Measurements from ENCODE around the gene KRT38. TPM values are rescaled to one million over a fixed set of nuclear protein-coding genes. Genes with fewer than 3 reads are reported as not detected.

Gene KRT38
- total RNA-seq, 1 donor from 2014 or later, result not detected

Other genes starting within 250 kb of the KRT38 start
- gene KRTAP9-2, start 214.3 kb downstream of the KRT38 start, total RNA-seq, result not detected in 2 replicates
- not detected in 2 replicates for gene KRTAP9-3, start 208.5 kb downstream of the KRT38 start, total RNA-seq
- gene KRTAP9-8, start 203.0 kb downstream of the KRT38 start, total RNA-seq, result not detected in 2 replicates
- gene KRTAP9-4, start 191.3 kb downstream of the KRT38 start, total RNA-seq, result not detected in 2 replicates
- not detected in 2 replicates for gene KRTAP9-9, start 185.6 kb downstream of the KRT38 start, total RNA-seq
- gene KRTAP9-6, start 175.6 kb downstream of the KRT38 start, total RNA-seq, result not detected in 2 replicates
- gene KRTAP9-7, start 165.3 kb downstream of the KRT38 start, total RNA-seq, result not detected in 2 replicates
- not detected in 2 replicates for gene KRTAP29-1, start 138.1 kb downstream of the KRT38 start, total RNA-seq
- gene KRTAP16-1, start 131.7 kb downstream of the KRT38 start, total RNA-seq, result not detected in 2 replicates
- not detected in 2 replicates for gene KRTAP17-1, start 125.3 kb downstream of the KRT38 start, total RNA-seq
- not detected in 2 replicates for gene KRT33A, start 90.2 kb downstream of the KRT38 start, total RNA-seq
- not detected in 2 replicates for gene KRT33B, start 71.2 kb downstream of the KRT38 start, total RNA-seq
- gene KRT34, start 58.7 kb downstream of the KRT38 start, total RNA-seq, result not detected in 2 replicates
- gene KRT31, start 43.4 kb downstream of the KRT38 start, total RNA-seq, result not detected in 2 replicates
- not detected in 2 replicates for gene KRT37, start 16.4 kb downstream of the KRT38 start, total RNA-seq
- gene KRT32, start 26.4 kb upstream of the KRT38 start, total RNA-seq, result not detected in 2 replicates
- gene KRT35, start 40.2 kb upstream of the KRT38 start, total RNA-seq, result not detected in 2 replicates
- gene KRT36, start 48.9 kb upstream of the KRT38 start, total RNA-seq, result not detected in 2 replicates
- gene KRT13, start 64.6 kb upstream of the KRT38 start, total RNA-seq, result not detected in 2 replicates
- not detected in 2 replicates for gene KRT15, start 77.9 kb upstream of the KRT38 start, total RNA-seq
- not detected in 2 replicates for gene KRT19, start 87.3 kb upstream of the KRT38 start, total RNA-seq
- gene KRT9, start 131.1 kb upstream of the KRT38 start, total RNA-seq, result not detected in 2 replicates
- not detected in 2 replicates for gene KRT14, start 145.9 kb upstream of the KRT38 start, total RNA-seq
- gene KRT16, start 171.8 kb upstream of the KRT38 start, total RNA-seq, result not detected in 2 replicates
- gene KRT17, start 183.6 kb upstream of the KRT38 start, total RNA-seq, result 0.24 TPM in 1 of 2 replicates, not detected in the other
- 876 and 893 TPM in 2 replicates for gene EIF1, start 247.9 kb upstream of the KRT38 start, total RNA-seq

All from activated T-helper 1 cell treated with anti-CD3 and anti-CD28 coated beads, Interleukin-12 subunit alpha, Interleukin-12 subunit beta, Interleukin-2, Interleukin-4 antibody, amounts not matched to agents 30 ng/mL and 10 ng/mL and 1 ng/mL, durations not matched to agents 14 hours and 24 hours and 36 hours (primary cell).